Hepatocyte (in vitro differentiated cells): ENCODE measurements around the gene RENBP. TPM values are rescaled to one million over a fixed set of nuclear protein-coding genes. Genes with fewer than 3 reads are reported as not detected.

Experiments
- DNase-seq: peaks from one replicate; pipeline ENCODE4 v3.0.0-alpha.2; 2016; ENCODE audit warnings: low spot score
- H2AFZ ChIP-seq: fragments of 200-600 bp; sonication (generic); 2 replicates; pipeline ENCODE4 v1.6.0; 2016; ENCODE audit warnings: antibody characterized with exemption, mild to moderate bottlenecking
- H3K27ac ChIP-seq: fragments of 200-600 bp; sonication (generic); 2 replicates; pipeline ENCODE4 v1.5.1; 2016; ENCODE audit warnings: mild to moderate bottlenecking
- H3K27me3 ChIP-seq: fragments of 200-600 bp; sonication (generic); 2 replicates; pipeline ENCODE4 v1.6.1; 2016
- H3K36me3 ChIP-seq: fragments of 200-600 bp; sonication (generic); replicated peaks from 2 replicates; pipeline ENCODE4 v1.5.1; 2016; ENCODE audit warnings: low read depth; ENCODE audit not compliant: insufficient read depth
- H3K4me1 ChIP-seq: fragments of 200-600 bp; sonication (generic); 2 replicates; pipeline ENCODE4 v1.5.1; 2016; ENCODE audit warnings: mild to moderate bottlenecking, moderate library complexity; ENCODE audit not compliant: insufficient read depth
- H3K4me2 ChIP-seq: fragments of 200-600 bp; sonication (generic); 2 replicates; pipeline ENCODE4 v1.6.0; 2016
- H3K4me3 ChIP-seq: fragments of 200-600 bp; sonication (generic); 2 replicates; pipeline ENCODE4 v1.5.1; 2016; ENCODE audit warnings: mild to moderate bottlenecking
- H3K79me2 ChIP-seq: fragments of 200-600 bp; sonication (generic); 2 replicates; pipeline ENCODE4 v1.6.0; 2017; ENCODE audit warnings: mild to moderate bottlenecking
- H3K9me2 ChIP-seq: fragments of 200-600 bp; sonication (generic); replicated peaks from 2 replicates; pipeline ENCODE4 v1.6.0; 2017; ENCODE audit warnings: mild to moderate bottlenecking; ENCODE audit not compliant: insufficient read depth
- H3K9me3 ChIP-seq: fragments of 200-600 bp; sonication (generic); 2 replicates; pipeline ENCODE4 v1.5.1; 2016; ENCODE audit warnings: low read depth, mild to moderate bottlenecking
- H4K20me1 ChIP-seq: fragments of 200-600 bp; sonication (generic); 2 replicates; pipeline ENCODE4 v1.6.0; 2016; ENCODE audit warnings: mild to moderate bottlenecking; ENCODE audit not compliant: insufficient read depth, poor library complexity, severe bottlenecking
- EZH2 ChIP-seq: fragments of 200-600 bp; sonication (generic); IDR thresholded peaks from 2 replicates; pipeline ENCODE4 v1.6.1; 2016; ENCODE audit warnings: antibody characterized with exemption, mild to moderate bottlenecking, borderline replicate concordance
- EZH2phosphoT487 ChIP-seq: fragments of 200-600 bp; sonication (generic); IDR thresholded peaks from one replicate; pipeline ENCODE4 v1.6.1; 2018; ENCODE audit warnings: antibody characterized with exemption, mild to moderate bottlenecking, low read depth, moderate library complexity; ENCODE audit not compliant: unreplicated experiment, severe bottlenecking
- WGBS: methylation state at CpG from one replicate; pipeline ENCODE4 v1.1.6; 2016; ENCODE audit warnings: low lambda C conversion rate; ENCODE audit errors: missing lambda C conversion rate; 5-methylcytosine and 5-hydroxymethylcytosine counted together
- polyA plus RNA-seq: library from polyadenylated mRNA; unstranded; fragments of >200 nt; fragmentation: Nextera tagmentation; extraction: Ambion mirVana; gene quantifications from 2 replicates; pipeline ENCODE4 v1.2.1, GENCODE V29; 2016
- total RNA-seq: library from RNA; depleted of rRNA; stranded (reverse); fragments of >200 nt; gene quantifications from 2 replicates; pipeline ENCODE4 v1.2.3, GENCODE V29; 2014
- TF ChIP-seq, protein P1 (sequence below): fragments of 200-600 bp; sonication (generic); IDR thresholded peaks from 2 replicates; pipeline ENCODE4 v1.5.1; 2016; ENCODE audit warnings: antibody characterized with exemption, mild to moderate bottlenecking; ENCODE audit not compliant: poor library complexity

RENBP gene
- total and polyA plus RNA-seq, 2 experiments from 2014 or later, result 5.8 to 22.8 TPM

DNA sequence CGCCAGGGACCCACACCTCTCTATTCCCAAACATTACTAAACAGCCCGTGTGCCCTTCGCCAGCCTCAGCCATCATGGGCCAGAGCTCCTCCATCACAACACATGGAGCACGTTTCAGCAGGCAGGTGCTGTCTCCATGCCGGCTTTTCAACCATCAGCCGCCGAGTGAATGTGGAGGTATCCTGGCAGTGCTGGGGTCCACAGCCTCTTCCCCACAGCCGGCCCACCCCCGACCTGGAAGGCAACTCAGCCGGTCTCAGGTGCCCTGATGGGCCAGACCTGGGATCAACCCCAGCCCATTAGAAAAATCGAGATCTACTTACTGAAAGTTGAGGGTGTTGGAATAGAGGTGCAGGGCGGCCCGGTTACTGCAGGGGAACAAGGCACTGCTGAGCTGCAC, 12.7 kb downstream of the RENBP start:
- TF ChIP-seq, protein P1, sequence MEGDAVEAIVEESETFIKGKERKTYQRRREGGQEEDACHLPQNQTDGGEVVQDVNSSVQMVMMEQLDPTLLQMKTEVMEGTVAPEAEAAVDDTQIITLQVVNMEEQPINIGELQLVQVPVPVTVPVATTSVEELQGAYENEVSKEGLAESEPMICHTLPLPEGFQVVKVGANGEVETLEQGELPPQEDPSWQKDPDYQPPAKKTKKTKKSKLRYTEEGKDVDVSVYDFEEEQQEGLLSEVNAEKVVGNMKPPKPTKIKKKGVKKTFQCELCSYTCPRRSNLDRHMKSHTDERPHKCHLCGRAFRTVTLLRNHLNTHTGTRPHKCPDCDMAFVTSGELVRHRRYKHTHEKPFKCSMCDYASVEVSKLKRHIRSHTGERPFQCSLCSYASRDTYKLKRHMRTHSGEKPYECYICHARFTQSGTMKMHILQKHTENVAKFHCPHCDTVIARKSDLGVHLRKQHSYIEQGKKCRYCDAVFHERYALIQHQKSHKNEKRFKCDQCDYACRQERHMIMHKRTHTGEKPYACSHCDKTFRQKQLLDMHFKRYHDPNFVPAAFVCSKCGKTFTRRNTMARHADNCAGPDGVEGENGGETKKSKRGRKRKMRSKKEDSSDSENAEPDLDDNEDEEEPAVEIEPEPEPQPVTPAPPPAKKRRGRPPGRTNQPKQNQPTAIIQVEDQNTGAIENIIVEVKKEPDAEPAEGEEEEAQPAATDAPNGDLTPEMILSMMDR, result no peak
- no peak for TF ChIP-seq EZH2phosphoT487
- TF ChIP-seq EZH2, result no peak
- DNase-seq, result no peak
- Histone ChIP-seq H3K9me3 (no peaks in the 10 kb centered on the region), H4K20me1 (no peaks in the 10 kb centered on the region), H3K9me2 (no peaks in the 10 kb centered on the region), H3K4me3 (no peak overlapping the region), H3K27me3 (no peaks in the 10 kb centered on the region), H3K36me3 (no peaks in the 10 kb centered on the region), H2AFZ (no peak overlapping the region), H3K4me1 (peaks cover 4% of the 10 kb centered on the region), H3K27ac (no peak overlapping the region), H3K79me2 (peaks cover 18% of the 10 kb centered on the region), H3K4me2 (no peak overlapping the region)
- WGBS, result 90% methylated on average over 13 of the region's 13 CpGs

DNA sequence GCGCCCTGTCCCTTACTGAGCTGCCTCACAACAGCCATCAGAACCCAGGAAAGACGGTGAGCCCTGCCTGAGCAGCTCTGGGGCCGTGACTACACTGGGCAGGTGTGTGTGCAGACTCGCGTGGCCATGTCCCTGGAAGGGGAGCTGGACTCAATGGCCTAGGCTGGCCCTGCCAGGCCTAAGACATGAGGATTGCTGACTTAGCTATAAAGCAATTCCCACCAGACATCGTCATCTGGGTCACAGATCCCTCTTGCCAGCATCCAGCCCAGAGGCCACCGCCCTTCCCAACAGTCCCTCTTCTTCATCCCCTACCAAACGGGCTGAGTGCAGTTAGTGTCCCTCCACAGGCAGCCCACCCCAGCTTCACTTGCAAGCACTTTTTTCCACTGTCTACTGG, 13.3 kb downstream of the RENBP start:
- H3K27ac ChIP-seq, result no peak overlapping the region
- H4K20me1 ChIP-seq, result no peaks in the 10 kb centered on the region
- H3K4me1 ChIP-seq, result peaks cover 7% of the 10 kb centered on the region
- DNase-seq, result no peak
- no peak for TF ChIP-seq EZH2
- no peak for TF ChIP-seq EZH2phosphoT487
- TF ChIP-seq, protein P1, result no peak
- H3K4me2 ChIP-seq, result no peak overlapping the region
- H3K27me3 ChIP-seq, result no peaks in the 10 kb centered on the region
- no peaks in the 10 kb centered on the region for H3K9me2 ChIP-seq
- H3K79me2 ChIP-seq, result peaks cover 18% of the 10 kb centered on the region
- no peak overlapping the region for H3K4me3 ChIP-seq
- H3K36me3 ChIP-seq, result no peaks in the 10 kb centered on the region
- H2AFZ ChIP-seq, result no peak overlapping the region
- WGBS, result 83% methylated on average over 8 of the region's 8 CpGs
- no peaks in the 10 kb centered on the region for H3K9me3 ChIP-seq

DNA sequence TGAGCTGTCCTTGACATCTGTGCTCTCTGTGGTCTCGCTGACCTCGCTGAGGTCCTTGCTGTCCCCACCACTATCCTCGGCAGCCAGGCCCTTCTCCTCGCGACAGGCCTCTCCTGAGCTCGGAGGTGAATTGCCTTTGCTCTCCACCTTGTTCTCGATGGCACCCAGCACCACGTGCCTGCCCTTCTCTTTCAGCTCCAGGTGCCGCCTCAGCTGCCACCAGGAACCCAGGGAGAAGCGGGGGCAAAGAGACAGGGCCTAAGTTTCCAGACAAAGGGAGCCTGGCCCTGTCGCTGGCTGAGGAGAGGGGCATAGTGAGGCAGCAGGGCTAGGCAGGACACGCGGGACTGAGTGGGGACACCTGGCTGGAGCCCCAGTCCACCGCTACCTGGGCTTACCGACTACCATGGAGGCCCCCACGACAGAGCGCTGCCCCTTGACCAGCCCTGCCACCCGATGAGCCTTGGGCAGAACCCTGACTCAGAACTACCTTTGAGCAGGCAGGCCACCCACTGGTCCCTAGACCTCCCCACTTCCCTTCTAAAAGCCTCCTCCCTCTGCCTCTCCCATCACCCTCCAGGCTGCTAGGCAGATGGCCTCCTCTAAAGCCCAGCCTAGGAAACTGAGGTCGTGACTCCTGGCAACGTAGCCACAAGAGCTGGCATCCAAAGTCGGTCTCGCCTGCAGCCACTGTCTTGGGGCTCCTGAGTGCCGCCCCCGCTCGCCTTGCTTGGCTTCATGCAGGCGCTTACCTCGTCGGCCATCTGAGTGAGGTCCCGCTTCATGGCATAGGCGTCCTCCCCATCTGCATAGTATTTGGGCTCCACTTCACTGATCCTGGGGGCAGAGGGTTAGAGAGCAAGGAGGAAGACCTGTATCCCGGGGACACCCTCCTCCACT, 14.2 kb downstream of the RENBP start:
- 92% methylated on average over 31 of the region's 31 CpGs for WGBS
- no peak for DNase-seq

More for the DNA sequence above, 14.2 kb downstream of the RENBP start:
- H3K9me2 ChIP-seq, result no peaks in the 10 kb centered on the region
- H3K36me3 ChIP-seq, result no peaks in the 10 kb centered on the region
- peaks cover 18% of the 10 kb centered on the region for H3K79me2 ChIP-seq
- no peak overlapping the region for H3K4me3 ChIP-seq
- no peak overlapping the region for H3K27ac ChIP-seq
- H4K20me1 ChIP-seq, result no peaks in the 10 kb centered on the region
- no peak overlapping the region for H3K4me2 ChIP-seq
- H3K9me3 ChIP-seq, result no peaks in the 10 kb centered on the region
- no peaks in the 10 kb centered on the region for H3K27me3 ChIP-seq
- no peak overlapping the region for H2AFZ ChIP-seq
- peaks cover 7% of the 10 kb centered on the region for H3K4me1 ChIP-seq
- TF ChIP-seq EZH2phosphoT487 (no peak), EZH2 (no peak)
- TF ChIP-seq, protein P1, result no peak
